Inflammatory macrophage treated with lipopolysaccharide for 1 hour (primary cell): ENCODE data around the gene ETNPPL.

Source experiments
- DNase-seq, 2 donors: peaks; one replicate each; pipeline ENCODE4 v3.0.0-alpha.2; 2020 to 2022

ETNPPL gene

GRCh38 chr4:108693819-108694218 lies 69.0 kb downstream of the ETNPPL start:
- DNase-seq, result no peak

- DNase-seq, result no peak
Observed at GRCh38 chr4:108693211-108693610, 69.6 kb downstream of the ETNPPL start.
